AG04449 (cell line): Measurements from ENCODE around the gene UBL4A.

Experiments
- CTCF ChIA-PET: fragments of 350-600 bp; formaldehyde crosslinking; extraction: SDS; loops from one replicate; lab custom pipeline; 2021; ENCODE audit warnings: antibody characterized with exemption; lab: Yijun Ruan, JAX
- POLR2A ChIA-PET: fragments of 400-600, 350-600 bp; formaldehyde crosslinking; extraction: SDS; loops from one replicate; lab custom pipeline; 2020; ENCODE audit warnings: antibody characterized with exemption, inconsistent platforms; lab: Yijun Ruan, JAX
- DNase-seq: peaks from one replicate; pipeline ENCODE4 v3.0.0-alpha.2; 2010; ENCODE audit warnings: low read depth, low spot score
- H3K4me3 ChIP-seq: 2 replicates; pipeline ENCODE4 v1.5.1; 2011; ENCODE audit warnings: low read depth, mild to moderate bottlenecking, control low read depth, low read length
- CTCF ChIP-seq: IDR thresholded peaks from one replicate; pipeline ENCODE4 v1.5.1; 2011; ENCODE audit warnings: mild to moderate bottlenecking, moderate library complexity, low read length, control low read depth, inconsistent platforms; ENCODE audit not compliant: insufficient read depth; ENCODE audit errors: missing control alignments

Gene UBL4A

GRCh38 chrX:154464806-154465365 lies 21.5 kb downstream of the UBL4A start:
- TF ChIP-seq CTCF, result no peak
- DNase-seq, result no peak
- ChIA-PET POLR2A (no interaction called here), CTCF (no interaction called here)
- no peak overlapping the region for H3K4me3 ChIP-seq

- POLR2A ChIA-PET, result interaction anchor here (0.7 to 0.9 kb wide), 2 partner anchors 9 to 11 kb away, joined by 3 read pairs; no protein-coding TSS in a partner anchor
- no peak overlapping the region for H3K4me3 ChIP-seq
- no peak for TF ChIP-seq CTCF
- CTCF ChIA-PET, result no interaction called here
- no peak for DNase-seq
Observed at GRCh38 chrX:154463611-154464220, 22.7 kb downstream of the UBL4A start.

- POLR2A ChIA-PET, result no interaction called here
- DNase-seq, result no peak
Observed at GRCh38 chrX:154462396-154462795, 24.0 kb downstream of the UBL4A start.

GRCh38 chrX:154460326-154460725 lies 26.1 kb downstream of the UBL4A start:
- CTCF ChIA-PET, result no interaction called here
- POLR2A ChIA-PET, result interaction anchor here (0.7 to 2.7 kb wide), 4 partner anchors 14 to 30 kb away, joined by 3 to 16 read pairs (median 4); partner anchors contain the start of genes LAGE3 and UBL4A
- TF ChIP-seq CTCF, result no peak

More at GRCh38 chrX:154462396-154462795, 24.0 kb downstream of the UBL4A start:
- TF ChIP-seq CTCF, result no peak
- CTCF ChIA-PET, result interaction anchor here (1.3 kb wide), 1 partner anchor 24 kb away, joined by 3 read pairs; no protein-coding TSS in a partner anchor
- H3K4me3 ChIP-seq, result no peak overlapping the region

GRCh38 chrX:154459832-154460231 lies 26.6 kb downstream of the UBL4A start:
- ChIA-PET CTCF (interaction anchor here (1.3 kb wide), 1 partner anchor 17 kb away, joined by 4 read pairs; no protein-coding TSS in a partner anchor), POLR2A (interaction anchor here (0.7 to 2.7 kb wide), 7 partner anchors 8 to 31 kb away, joined by 3 to 16 read pairs (median 5); partner anchors contain the start of genes LAGE3, SLC10A3 and UBL4A)
- H3K4me3 ChIP-seq, result peak overlapping the region; percentile 72
- TF ChIP-seq CTCF, result no peak
- no peak for DNase-seq

More at GRCh38 chrX:154460326-154460725, 26.1 kb downstream of the UBL4A start:
- no peak for DNase-seq
- H3K4me3 ChIP-seq, result peak overlapping the region; percentile 72

- ChIA-PET CTCF (interaction anchor here (1.3 kb wide), 1 partner anchor 18 kb away, joined by 4 read pairs; no protein-coding TSS in a partner anchor), POLR2A (interaction anchor here (0.6 to 2.7 kb wide), 9 partner anchors 9 to 59 kb away, joined by 3 to 16 read pairs (median 4); partner anchors contain the start of genes FAM50A, LAGE3, SLC10A3 and UBL4A)
- H3K4me3 ChIP-seq, result peak overlapping the region; percentile 72
- no peak for DNase-seq
- no peak for TF ChIP-seq CTCF
Observed at GRCh38 chrX:154458954-154459778, 27.2 kb downstream of the UBL4A start.
